Esophagus squamous epithelium (tissue), 5 donors: ENCODE measurements around the gene ADD1. TPM values are rescaled to one million over a fixed set of nuclear protein-coding genes. Genes with fewer than 3 reads are reported as not detected.

Experiments
- DNase-seq: peaks from one replicate; lab custom pipeline; 2025; lab: John Stamatoyannopoulos, UW
- H3K27ac ChIP-seq, 4 donors: fragments of 200-600 bp; sonication (generic); one replicate each; pipeline ENCODE4 v1.5.1; 2016 to 2019; ENCODE audit warnings: mild to moderate bottlenecking in 1 of 4
- H3K27me3 ChIP-seq, 4 donors: fragments of 200-600 bp; sonication (generic); 1 replicate in 3 of 4; 2 replicates in 1 of 4; pipeline versions ENCODE4 v1.5.1 to v1.6.0; 2017 to 2021; ENCODE audit warnings: antibody characterized with exemption in 1 of 4
- H3K36me3 ChIP-seq, 3 donors: fragments of 200-600 bp; sonication (generic); one replicate each; pipeline ENCODE4 v1.5.1; 2016 to 2019
- H3K4me1 ChIP-seq, 3 donors: fragments of 200-600 bp; sonication (generic); one replicate each; pipeline ENCODE4 v1.5.1; 2017 to 2019
- H3K4me3 ChIP-seq, 4 donors: fragments of 200-600 bp; sonication (generic); 1 replicate in 3 of 4; 2 replicates in 1 of 4; pipeline ENCODE4 v1.5.1; 2016 to 2019; ENCODE audit warnings: mild to moderate bottlenecking in 2 of 4, moderate library complexity in 1 of 4
- H3K9me3 ChIP-seq, 3 donors: fragments of 200-600 bp; sonication (generic); one replicate each; pipeline ENCODE4 v1.5.1; 2016 to 2019
- CTCF ChIP-seq, 6 experiments: fragments of 450-650 bp in 4 of 6; fragments of 200-600 bp in 2 of 6; sonication (generic) in 2 of 6; IDR thresholded peaks; one replicate each; pipeline ENCODE4 v1.5.1; 2016 to 2019; ENCODE audit warnings: antibody characterized with exemption in 6 of 6, mild to moderate bottlenecking in 4 of 6, moderate library complexity in 4 of 6
- POLR2A ChIP-seq, 4 donors: fragments of 450-650 bp; IDR thresholded peaks; one replicate each; pipeline ENCODE4 v1.6.1; 2017; ENCODE audit warnings: antibody characterized with exemption in 4 of 4, mild to moderate bottlenecking in 4 of 4, moderate library complexity in 3 of 4
- WGBS, 2 donors: methylation state at CpG; one replicate each; pipeline ENCODE4 v1.1.5; 2018; 5-methylcytosine and 5-hydroxymethylcytosine counted together
- intact Hi-C: fragments of 100-400 bp; cut with DNase I; formaldehyde crosslinking; loops from one replicate; pipeline ENCODE4 v1.15.0; 2022
- total RNA-seq, 4 donors: library from RNA; depleted of rRNA; stranded (reverse); fragments of >200 nt; gene quantifications; one replicate each; pipeline ENCODE4 v1.1.0, GENCODE V29; 2016
- donor health status: DM: yes; HTN: yes; CAD: no.

ADD1 gene
- total RNA-seq, 4 donors from 2014 or later, result 81.7 to 144 (median 103) TPM

- no peak for DNase-seq
- H3K9me3 ChIP-seq, result no peaks in the 10 kb centered on the region
- no peak overlapping the region for H3K27ac ChIP-seq
- peaks cover 10 to 45% (median 22%) of the 10 kb centered on the region in 3 donors for H3K4me1 ChIP-seq
- intact Hi-C loops, result loop anchor here (10.0 kb wide), 1 partner anchor 69 kb away; no protein-coding TSS in a partner anchor
- 100% methylated on average over 1 of the region's 7 CpGs; no CpG with 5 or more reads in 1 of the 2 donors for WGBS, 2 donors
- TF ChIP-seq POLR2A (IDR thresholded peaks at IDR 0.05) (no peak), CTCF (IDR thresholded peaks at IDR 0.05) (no peak)
- H3K4me3 ChIP-seq, result no peak overlapping the region
- H3K36me3 ChIP-seq, result peaks cover 12 to 81% (median 47%) of the 10 kb centered on the region in 3 donors
- no peaks in the 10 kb centered on the region for H3K27me3 ChIP-seq
These were observed 10.0 kb upstream of the ADD1 start for GRCh38 chr4:2833671-2834000.

- intact Hi-C loops, result loop anchor here (10.0 kb wide), 1 partner anchor 69 kb away; no protein-coding TSS in a partner anchor
- Histone ChIP-seq H3K27me3 (no peaks in the 10 kb centered on the region), H3K36me3 (peaks cover 9 to 75% (median 44%) of the 10 kb centered on the region in 3 donors), H3K4me1 (peaks cover 10 to 47% (median 22%) of the 10 kb centered on the region in 3 donors), H3K27ac (peak overlapping the region in 2 of 4 donors; percentile 23 to 72), H3K4me3 (no peak overlapping the region), H3K9me3 (no peaks in the 10 kb centered on the region)
- TF ChIP-seq POLR2A (IDR thresholded peaks at IDR 0.05), result no peak
- no peak for TF ChIP-seq CTCF (IDR thresholded peaks at IDR 0.05)
- no peak for DNase-seq
- WGBS, 2 donors, result 90 to 100% methylated on average over 2 to 6 of the region's 13 CpGs
These were observed 9.4 kb upstream of the ADD1 start for GRCh38 chr4:2834001-2834921.

DNA sequence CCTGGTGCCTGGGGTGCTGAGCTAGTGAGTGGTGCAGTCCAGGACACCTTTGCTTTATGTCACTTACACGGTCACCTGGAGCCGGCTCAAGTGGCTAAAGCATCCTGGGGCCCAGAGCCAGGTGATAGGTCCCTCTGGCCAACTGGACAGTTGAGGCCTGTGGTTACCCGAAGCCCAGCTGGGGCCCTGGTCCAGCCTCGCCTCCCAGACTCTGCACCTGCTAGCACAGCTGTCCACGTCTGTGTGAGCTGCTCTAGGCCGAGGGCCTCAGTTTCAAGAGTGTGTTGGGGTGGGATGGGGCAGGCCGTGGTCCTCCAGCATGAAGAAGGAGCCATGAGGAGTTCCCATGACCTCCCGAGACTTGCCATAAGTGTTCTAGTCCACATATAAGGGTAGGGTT lies 7.7 kb upstream of the ADD1 start:
- 87 to 100% methylated on average over 1 to 4 of the region's 8 CpGs for WGBS, 2 donors
- intact Hi-C loops, result loop anchor here (10.0 kb wide), 1 partner anchor 71 kb away; no protein-coding TSS in a partner anchor
- peaks cover 0 to 58% (median 32%) of the 10 kb centered on the region in 3 donors for H3K36me3 ChIP-seq

DNA sequence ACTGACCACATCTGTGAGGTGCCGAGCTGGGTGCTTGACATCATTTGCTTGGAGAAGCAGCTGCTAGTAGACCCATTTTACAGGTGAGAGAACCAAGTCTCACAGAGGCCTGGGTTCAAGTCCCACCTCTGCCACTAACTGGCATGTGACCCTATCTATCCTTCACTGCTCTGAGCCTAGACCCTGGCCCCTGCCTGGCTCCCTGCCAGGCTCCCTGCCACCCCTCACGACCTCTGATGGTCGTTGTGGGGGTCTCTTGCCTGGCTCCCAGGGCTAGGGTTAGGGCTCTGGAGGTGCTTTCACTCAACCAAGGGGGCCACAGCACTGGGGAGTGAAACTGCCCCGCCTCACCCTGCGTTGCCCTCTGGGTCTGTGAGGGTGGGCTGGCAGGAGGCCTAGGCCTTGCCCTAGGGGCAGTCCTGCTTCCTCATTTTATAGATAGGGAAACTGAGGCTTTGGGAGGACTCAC lies 7.2 kb upstream of the ADD1 start:
- Histone ChIP-seq H3K9me3 (no peaks in the 10 kb centered on the region), H3K4me3 (no peak overlapping the region), H3K36me3 (peaks cover 0 to 53% (median 27%) of the 10 kb centered on the region in 3 donors), H3K27me3 (no peaks in the 10 kb centered on the region), H3K27ac (peak overlapping the region in 2 of 4 donors; percentile 42 to 72), H3K4me1 (peaks cover 10 to 47% (median 22%) of the 10 kb centered on the region in 3 donors)
- intact Hi-C loops, result loop anchor here (10.0 kb wide), 1 partner anchor 72 kb away; no protein-coding TSS in a partner anchor
- TF ChIP-seq CTCF (IDR thresholded peaks at IDR 0.05) (no peak), POLR2A (IDR thresholded peaks at IDR 0.05) (no peak)
- DNase-seq, result no peak
- WGBS, 2 donors, result 90% methylated on average over 3 of the region's 5 CpGs; no CpG with 5 or more reads in 1 of the 2 donors

More for the DNA sequence above, 7.7 kb upstream of the ADD1 start:
- Histone ChIP-seq H3K4me1 (peaks cover 10 to 47% (median 22%) of the 10 kb centered on the region in 3 donors), H3K9me3 (no peaks in the 10 kb centered on the region), H3K4me3 (no peak overlapping the region), H3K27ac (peak overlapping the region in 2 of 4 donors; percentile 42 to 72), H3K27me3 (no peaks in the 10 kb centered on the region)
- TF ChIP-seq POLR2A (IDR thresholded peaks at IDR 0.05) (no peak), CTCF (IDR thresholded peaks at IDR 0.05) (no peak)
- DNase-seq, result no peak
